ENCODE results near the gene NCBP2L. TPM values are rescaled to one million over a fixed set of nuclear protein-coding genes. Genes with fewer than 3 reads are reported as not detected.

Gene NCBP2L
- total and polyA plus RNA-seq, 2 donors (not counting 3 experiments of a cell fraction or from before 2014, with no cell fraction given), result not detected

GRCh38 chrX:107831071-107831730 lies 53.7 kb downstream of the NCBP2L start:
- no peaks in the 10 kb centered on the region for H3K9me1 ChIP-seq (replicated peaks; ENCODE audit: control insufficient read depth, extremely low read depth, insufficient read depth, low read length)
- DNase-seq (ENCODE audit: low read depth, low spot score) (no peak), FAIRE-seq (no peak)
- H4K20me1 ChIP-seq (replicated peaks; ENCODE audit: control insufficient read depth, extremely low read depth, insufficient read depth, low read length), result no peaks in the 10 kb centered on the region
- intact Hi-C loops (cut with micrococcal nuclease) (no loop called here), dilution Hi-C loops (cut with MboI; ENCODE audit: extremely low pct_ligation_motif_present, low sequenced_read_pairs) (no loop called here)
- no peak overlapping the region for H3K4me2 ChIP-seq (ENCODE audit: insufficient read depth, low read length)
- no peaks in the 10 kb centered on the region for H3K36me3 ChIP-seq (ENCODE audit: control insufficient read depth in 2 of 2, extremely low read depth in 1 of 2, insufficient read depth in 2 of 2, low read length in 2 of 2)
- no peak overlapping the region for H3K4me3 ChIP-seq (replicated peaks in 1 of 3; ENCODE audit: insufficient read depth in 1 of 3, low read depth in 1 of 3, low read length in 3 of 3)
- H3K9ac ChIP-seq (replicated peaks; ENCODE audit: extremely low read depth, insufficient read depth, low read length), result no peak overlapping the region
- H2AFZ ChIP-seq (ENCODE audit: low read depth, low read length), result no peak overlapping the region
- peaks cover 4% of the 10 kb centered on the region for H3K4me1 ChIP-seq (ENCODE audit: control insufficient read depth, extremely low read depth, insufficient read depth, low read length)
- TF ChIP-seq MAX (IDR thresholded peaks at IDR 0.05; ENCODE audit: insufficient read depth, insufficient read length) (no peak), JUN (IDR thresholded peaks at IDR 0.05; ENCODE audit: borderline replicate concordance, insufficient read depth, insufficient read length, low read depth) (no peak), GATA2 (IDR thresholded peaks at IDR 0.05; ENCODE audit: insufficient read depth, insufficient read length, low read depth, low read length) (no peak), POLR2AphosphoS5 (IDR thresholded peaks at IDR 0.05; ENCODE audit: insufficient read depth, low read depth, low read length) (no peak), FOS (IDR thresholded peaks at IDR 0.05; ENCODE audit: borderline replicate concordance, insufficient read depth, low read length) (no peak), CTCF (IDR thresholded peaks at IDR 0.05; ENCODE audit: extremely low read depth in 1 of 2, insufficient read depth in 1 of 2, low read depth in 1 of 2, low read length in 2 of 2) (no peak), MYC (IDR thresholded peaks at IDR 0.05; ENCODE audit: low read depth, low read length) (no peak), EZH2 (IDR thresholded peaks at IDR 0.05; ENCODE audit: borderline replicate concordance, low read depth, low read length, severe bottlenecking) (no peak), POLR2A (IDR thresholded peaks at IDR 0.05; ENCODE audit: low read depth, low read length) (no peak)
- H3K79me2 ChIP-seq (ENCODE audit: control insufficient read depth, insufficient read depth, low read length), result peaks cover 39% of the 10 kb centered on the region
- ChIA-PET CTCF (no interaction called here), POLR2A (no interaction called here)
- no peaks in the 10 kb centered on the region for H3K9me3 ChIP-seq (replicated peaks; ENCODE audit: control insufficient read depth, insufficient read depth, low read length)
- H3K27ac ChIP-seq (ENCODE audit: insufficient read depth, low read depth, low read length), result no peak overlapping the region
- no TSS peak for BruUV-seq (replicated peaks)
- no peaks in the 10 kb centered on the region for H3K27me3 ChIP-seq (ENCODE audit: control insufficient read depth in 2 of 2, insufficient read depth in 2 of 2, low read length in 2 of 2)

Measured in endothelial cell of umbilical vein (primary cell).